ENCODE data around the gene POLQ.

DNA sequence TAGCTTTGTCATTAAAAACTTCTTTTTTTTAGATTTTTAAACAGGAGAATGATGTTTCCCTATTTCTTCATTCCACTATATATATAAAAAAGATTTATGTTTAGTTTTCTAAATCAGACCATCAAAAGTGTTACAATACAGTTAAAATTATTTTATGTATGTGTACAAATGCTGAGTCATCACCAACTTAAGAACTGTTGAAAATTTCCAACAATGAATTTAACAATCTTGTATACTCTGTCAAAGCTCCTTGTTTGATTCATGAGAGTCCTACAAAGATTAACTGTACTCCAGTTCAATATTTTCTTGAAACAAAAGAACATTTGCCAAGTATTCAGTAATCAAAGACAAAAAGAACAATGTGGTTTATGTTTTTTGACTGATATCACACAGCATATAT is 82.0 kb downstream of the POLQ start:
- TF ChIP-seq, protein P1, sequence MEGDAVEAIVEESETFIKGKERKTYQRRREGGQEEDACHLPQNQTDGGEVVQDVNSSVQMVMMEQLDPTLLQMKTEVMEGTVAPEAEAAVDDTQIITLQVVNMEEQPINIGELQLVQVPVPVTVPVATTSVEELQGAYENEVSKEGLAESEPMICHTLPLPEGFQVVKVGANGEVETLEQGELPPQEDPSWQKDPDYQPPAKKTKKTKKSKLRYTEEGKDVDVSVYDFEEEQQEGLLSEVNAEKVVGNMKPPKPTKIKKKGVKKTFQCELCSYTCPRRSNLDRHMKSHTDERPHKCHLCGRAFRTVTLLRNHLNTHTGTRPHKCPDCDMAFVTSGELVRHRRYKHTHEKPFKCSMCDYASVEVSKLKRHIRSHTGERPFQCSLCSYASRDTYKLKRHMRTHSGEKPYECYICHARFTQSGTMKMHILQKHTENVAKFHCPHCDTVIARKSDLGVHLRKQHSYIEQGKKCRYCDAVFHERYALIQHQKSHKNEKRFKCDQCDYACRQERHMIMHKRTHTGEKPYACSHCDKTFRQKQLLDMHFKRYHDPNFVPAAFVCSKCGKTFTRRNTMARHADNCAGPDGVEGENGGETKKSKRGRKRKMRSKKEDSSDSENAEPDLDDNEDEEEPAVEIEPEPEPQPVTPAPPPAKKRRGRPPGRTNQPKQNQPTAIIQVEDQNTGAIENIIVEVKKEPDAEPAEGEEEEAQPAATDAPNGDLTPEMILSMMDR (IDR thresholded peaks at IDR 0.05; ENCODE audit: insufficient read depth, low read length) = no peak
- TF ChIP-seq POLR2AphosphoS5 (IDR thresholded peaks at IDR 0.05; ENCODE audit: low read depth) = no peak

All from HL-60 (cell line).